ENCODE data around the gene CCR4.
"Not testable (repeated sequence)": the region's sequence is repeated elsewhere in the genome, so short reads cannot be mapped to it uniquely, and the experiment has no call there.

CCR4 gene
- 6.7 to 361 (median 26.8) reads per million in 4 experiments for total RNA-seq

DNA sequence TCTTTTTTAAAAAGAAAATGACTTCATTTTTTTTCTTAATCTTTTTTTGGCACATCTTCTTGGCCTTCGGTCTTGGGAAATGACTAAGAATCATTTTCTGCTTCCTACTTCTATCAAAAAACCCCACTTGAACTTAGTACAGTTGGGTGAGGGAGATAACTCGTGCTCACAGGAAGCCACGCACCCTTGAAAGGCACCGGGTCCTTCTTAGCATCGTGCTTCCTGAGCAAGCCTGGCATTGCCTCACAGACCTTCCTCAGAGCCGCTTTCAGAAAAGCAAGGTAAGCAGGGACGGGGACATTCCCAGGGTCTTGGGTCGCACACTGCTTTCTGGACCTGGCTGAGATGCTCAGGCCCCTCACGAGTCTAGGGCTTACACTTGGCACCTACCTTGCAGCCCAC, at the start of gene CCR4:
TSS of gene CCR4 (plus strand) at position 235 of the 402 bp plus-strand sequence. CDS start 1,779 bp downstream, outside the sequence.
- no peak for DNase-seq

DNA sequence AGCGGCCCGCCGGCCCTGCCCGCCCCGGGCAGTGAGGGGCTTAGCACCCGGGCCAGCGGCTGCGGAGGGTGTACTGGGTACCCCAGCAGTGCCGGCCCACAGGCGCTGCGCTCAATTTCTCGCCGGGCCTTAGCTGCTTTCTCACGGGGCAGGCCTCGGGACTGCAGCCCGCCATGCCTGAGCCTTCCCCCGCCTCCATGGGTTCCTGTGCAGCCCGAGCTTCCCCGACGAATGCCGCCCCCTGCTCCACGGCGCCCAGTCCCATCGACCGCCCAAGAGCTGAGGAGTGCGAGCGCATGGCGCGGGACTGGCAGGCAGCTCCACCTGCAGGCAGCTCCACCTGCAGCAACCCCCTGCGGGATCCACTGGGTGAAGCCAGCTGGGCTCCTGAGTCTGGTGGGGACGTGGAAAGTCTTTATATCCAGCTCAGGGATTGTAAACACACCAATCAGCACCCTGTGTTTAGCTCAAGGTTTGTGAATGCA, 48.5 kb upstream of the CCR4 start:
- DNase-seq, result not testable (repeated sequence)

DNA sequence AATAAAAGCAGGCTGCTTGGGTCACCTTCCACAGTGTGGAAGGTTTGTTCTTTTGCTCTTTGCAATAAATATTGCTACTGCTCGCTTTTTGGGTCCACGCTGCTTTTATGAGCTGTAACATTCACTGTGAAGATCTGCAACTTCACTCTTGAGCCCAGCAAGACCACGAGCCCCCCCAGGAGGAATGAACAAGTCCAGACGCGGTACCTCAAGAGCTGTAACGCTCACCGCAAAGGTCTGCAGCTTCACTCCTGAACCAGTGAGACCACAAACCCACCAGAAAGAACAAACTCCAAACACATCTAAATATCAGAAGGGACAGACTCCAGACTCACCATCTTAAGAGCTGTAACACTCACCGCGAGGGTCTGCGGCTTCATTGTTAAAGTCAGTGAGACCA, 47.5 kb upstream of the CCR4 start:
- DNase-seq, result no peak

DNA sequence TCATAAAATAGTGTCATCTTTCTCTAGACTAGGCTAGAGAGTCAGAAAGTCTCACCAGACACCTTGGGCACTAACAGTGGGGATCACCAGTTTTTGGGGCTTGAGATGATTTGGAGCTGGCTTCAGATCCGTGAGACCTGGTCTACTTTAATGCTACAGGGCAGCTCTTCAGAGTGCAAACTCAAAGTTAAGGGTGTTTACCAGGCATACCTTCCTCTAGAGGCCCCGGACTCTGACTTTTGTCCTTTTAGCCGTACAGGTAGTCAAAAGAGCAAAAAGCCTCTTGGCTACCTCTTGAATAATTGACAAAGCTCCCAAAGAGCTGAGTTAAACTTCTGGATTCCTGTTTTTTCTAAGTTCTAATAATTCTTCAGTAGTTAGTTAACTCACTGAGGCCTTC, 41.4 kb upstream of the CCR4 start:
- DNase-seq, result no peak

DNA sequence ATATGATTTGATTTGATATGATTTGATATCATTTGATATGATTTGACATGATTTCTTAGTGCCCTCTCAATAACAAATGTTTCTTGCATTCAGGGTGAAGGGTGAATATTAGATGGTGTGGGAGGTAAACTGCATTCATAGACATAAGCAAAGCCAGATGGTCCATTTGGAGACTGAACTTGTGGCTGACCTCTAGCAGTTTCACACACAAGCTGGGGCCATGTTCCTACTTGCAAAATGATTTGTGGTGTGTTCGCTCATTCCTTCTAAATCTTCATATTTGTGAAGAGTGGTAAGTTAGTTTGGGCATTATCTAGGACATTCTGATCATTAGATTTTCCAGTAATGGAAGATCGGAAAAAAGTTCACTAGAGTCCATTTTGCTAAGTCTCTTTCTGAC, 40.5 kb upstream of the CCR4 start:
- no peak for DNase-seq

DNA sequence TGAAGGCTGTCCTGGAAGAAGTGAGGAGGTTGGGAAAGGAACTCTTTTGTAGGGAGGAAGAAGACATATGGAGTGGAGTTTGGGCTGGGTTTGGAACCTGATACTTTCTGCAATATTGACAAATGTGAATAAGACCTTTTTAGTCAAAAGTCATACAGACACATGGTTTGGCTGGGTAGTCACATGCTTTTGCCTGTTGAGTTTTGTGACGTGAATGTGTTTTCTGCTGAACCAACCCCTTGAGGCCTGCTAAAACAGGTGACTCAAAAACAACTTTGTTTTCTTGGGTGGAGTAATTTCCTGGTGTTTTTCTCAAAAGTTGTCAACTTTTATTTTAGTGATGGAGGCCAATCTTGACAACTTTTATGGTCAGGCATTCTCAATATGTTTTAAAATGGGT, 39.4 kb upstream of the CCR4 start:
- DNase-seq, result no peak

DNA sequence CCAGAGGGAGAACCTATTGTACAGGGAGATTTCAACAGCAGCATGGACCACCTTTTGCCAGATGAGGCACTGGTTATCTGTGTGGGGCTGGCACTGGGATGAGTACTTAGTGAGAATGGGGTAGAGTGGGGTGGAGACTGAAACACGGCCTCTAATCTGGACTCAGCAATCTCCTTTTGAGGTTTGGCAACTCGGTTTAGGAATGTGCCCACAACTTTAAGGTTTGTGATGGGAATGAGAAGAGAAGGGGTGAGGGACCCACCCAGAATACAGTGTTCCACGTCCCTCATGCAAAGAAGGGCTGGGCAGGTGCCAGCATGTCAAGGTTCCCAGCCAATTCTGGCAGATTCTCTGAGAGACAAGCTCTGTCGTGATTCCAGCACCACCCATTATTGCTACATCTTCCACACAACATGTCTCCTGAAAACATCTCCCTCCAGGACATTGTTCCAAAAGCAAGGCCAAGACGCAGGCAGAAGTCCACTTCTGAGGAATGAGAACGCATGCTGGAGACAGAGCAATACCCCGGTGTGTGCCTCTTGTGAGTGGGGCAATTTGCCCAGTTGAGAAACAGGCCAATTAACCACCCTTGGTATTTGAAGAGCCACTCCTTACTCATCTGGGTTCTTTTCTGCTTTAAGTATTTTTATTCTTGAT, 37.5 kb upstream of the CCR4 start:
- no peak for DNase-seq

DNA sequence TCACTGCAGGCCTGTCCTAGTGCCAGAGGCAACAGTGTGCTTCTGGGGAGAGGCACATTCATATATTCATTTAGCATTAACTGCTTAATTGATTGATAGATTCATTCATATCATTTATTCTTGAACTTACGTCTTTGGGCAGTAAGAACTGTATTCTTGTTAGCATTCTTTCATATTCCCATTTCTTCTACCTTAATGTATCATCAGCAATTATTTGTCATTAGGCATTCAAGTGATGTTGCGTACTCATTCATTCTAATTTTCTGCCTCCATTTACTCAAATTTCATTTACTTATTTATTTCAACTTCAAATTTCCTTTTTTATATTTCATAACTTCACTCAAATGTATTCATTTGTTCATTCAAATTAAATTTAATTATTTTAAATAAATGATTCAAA, 31.5 kb upstream of the CCR4 start:
- DNase-seq, result no peak

DNA sequence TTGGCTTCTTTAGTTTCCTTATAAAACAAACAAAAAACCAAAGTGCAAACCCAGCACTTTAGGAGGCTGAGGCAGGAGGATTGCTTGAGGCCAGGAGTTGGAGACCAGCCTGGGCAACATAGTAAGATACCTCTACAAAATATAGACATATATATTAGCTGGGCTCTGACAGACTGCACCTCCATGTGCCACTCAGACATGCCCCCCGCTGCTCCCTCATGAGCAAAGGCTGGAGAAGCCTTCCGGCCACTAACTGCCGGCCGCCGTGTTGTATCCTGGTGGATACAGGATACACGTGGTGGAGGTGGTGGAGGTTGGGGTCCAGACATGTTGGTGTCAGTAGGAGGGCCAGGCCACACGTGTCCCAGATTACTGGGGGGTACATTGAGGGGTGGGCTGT, 29.4 kb upstream of the CCR4 start:
- DNase-seq, result no peak

DNA sequence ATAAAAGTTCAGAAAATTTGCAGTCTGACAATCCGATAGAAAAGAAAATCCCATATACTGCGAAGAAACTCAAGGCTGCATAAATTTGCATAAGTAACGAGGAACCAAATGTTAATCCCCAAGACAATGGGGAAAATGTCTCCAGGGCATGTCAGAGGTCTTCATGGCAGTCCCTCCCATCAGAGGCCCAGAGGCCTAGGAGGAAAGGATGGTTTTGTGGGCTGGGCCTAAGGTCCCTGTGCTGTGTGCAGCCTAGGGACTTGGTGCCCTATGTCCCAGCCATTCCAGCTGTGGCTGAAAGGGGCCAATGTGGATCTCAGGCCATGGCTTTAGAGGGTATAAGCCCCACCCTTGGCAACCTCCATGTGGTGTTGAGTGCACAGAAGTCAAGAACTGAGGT, 21.3 kb upstream of the CCR4 start:
- DNase-seq, result no peak

DNA sequence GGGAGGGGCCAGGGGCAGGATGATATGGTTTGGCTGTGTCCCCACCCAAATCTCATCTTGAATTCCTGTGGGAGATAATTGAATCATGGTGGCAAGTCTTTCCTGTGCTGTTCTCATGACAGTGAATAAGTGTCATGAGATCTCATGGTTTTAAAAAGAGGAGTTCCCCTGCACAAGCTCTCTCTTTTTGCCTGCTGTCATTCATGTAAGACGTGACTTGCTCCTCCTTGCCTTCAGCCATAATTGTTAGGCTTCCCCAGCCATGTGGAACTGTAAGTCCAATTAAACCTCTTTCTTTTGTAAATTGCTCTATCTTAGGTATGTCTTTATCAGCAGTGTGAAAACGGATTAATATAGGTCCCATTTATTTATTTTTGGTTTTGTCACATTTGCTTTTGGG, 20.2 kb upstream of the CCR4 start:
- not testable (repeated sequence) for DNase-seq

DNA sequence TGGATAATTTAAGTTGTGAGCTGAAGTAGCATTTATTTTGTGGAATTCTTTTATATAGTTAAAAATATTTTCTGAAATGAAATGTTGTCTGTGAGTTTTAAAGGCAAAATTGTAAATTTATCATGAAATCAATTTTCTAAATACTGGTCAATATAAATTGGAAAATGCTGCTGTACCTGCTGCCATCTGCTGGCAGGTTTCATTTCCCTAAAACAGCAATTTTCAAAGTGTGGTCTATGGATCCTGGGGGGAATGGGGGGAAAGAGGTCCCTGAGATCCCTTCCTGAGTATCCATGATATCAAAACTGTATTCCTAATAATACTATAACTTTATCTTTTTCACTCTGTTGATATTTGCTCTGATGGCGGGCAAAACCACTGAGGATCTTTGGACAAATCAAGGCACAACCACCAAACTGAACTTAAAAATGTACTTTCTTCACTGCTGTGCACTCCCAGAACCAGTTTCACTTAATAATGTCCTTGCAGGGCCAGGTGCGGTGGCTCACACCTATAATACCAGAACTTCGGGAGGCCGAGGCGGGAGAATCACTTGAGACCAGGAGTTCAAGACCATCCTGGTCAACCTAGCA, 17.2 kb upstream of the CCR4 start:
- DNase-seq, result no peak

DNA sequence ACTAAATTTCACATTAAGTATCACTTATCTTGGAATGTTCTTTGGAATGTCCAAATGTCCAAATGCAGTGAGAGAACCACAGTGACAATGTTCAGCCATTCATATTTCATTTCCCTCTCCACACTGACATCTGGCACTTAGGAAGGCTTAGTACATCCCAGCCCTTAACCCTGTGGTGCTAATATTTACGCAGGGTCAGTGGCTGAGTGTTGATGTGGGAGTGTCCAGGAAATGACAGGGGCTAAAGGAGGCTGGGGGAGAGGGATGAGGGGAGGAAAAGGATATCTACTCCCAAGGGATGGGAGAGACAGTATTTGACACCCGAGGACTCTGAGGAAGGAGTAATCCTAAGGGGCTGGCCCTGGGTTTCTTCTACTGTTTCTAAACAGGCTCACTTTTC, 14.1 kb upstream of the CCR4 start:
- no peak for DNase-seq

DNA sequence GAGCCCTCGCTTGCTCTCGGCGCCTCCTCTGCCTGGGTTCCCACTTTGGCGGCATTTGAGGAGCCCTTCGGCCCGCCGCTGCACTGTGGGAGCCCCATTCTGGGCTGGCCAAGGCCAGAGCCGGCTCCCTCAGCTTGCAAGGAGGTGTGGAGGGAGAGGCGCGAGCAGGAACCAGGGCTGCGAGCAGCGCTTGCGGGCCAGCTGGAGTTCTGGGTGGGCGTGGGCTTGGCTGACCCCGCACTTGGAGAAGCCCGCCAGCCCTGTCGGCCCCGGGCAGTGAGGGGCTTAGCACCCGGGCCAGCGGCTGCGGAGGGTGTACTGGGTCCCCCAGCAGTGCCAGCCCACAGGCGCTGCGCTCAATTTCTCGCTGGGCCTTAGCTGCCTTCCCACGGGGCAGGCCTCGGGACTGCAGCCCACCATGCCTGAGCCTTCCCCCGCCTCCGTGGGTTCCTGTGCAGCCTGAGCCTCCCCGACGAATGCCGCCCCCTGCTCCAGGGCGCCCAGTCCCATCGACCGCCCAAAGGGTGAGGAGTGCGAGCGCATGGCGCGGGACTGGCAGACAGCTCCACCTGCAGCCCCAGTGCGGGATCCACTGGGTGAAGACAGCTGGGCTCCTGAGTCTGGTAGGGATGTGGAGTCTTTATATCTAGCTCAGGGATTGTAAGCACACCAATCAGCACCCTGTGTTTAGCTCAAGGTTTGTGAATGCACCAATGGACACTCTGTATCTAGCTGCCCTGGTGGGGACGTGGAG, 11.7 kb upstream of the CCR4 start:
- DNase-seq, result not testable (repeated sequence)

DNA sequence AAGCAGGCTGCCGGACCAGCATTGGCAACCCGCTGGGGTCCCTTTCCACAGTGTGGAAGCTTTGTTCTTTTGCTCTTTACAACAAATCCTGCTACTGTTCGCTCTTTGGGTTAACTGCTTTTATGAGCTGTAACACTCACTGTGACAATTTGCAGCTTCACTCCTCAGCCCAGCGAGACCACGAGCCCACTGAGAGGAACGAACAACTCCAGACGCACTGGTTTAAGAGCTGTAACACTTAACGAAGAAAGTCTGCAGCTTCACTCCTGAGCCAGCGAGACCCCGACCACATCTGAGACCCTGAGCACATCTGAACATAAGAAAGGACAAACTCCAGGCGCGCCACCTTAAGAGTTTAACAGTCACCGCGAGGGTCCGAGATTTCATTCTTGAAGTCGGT, 10.7 kb upstream of the CCR4 start:
- DNase-seq, result no peak

DNA sequence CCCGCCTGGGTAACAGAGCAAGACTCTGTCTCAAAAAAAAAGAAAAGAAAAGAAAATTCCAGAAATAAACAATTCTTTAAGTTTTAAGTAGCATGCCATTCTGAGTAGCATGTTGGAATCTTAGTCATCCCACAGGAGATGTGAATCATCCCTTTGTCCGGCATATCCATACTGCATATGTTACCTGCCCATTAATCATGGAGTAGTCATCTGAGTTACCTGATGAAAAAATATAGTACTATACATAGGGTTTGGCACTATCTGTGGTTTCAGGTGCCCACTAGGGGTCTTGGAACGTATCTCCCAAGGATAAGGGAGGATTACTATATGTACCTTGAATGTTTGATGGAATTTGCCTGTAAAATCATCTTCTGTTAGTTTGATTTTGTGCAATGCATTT, 6.3 kb upstream of the CCR4 start:
- no peak for DNase-seq

DNA sequence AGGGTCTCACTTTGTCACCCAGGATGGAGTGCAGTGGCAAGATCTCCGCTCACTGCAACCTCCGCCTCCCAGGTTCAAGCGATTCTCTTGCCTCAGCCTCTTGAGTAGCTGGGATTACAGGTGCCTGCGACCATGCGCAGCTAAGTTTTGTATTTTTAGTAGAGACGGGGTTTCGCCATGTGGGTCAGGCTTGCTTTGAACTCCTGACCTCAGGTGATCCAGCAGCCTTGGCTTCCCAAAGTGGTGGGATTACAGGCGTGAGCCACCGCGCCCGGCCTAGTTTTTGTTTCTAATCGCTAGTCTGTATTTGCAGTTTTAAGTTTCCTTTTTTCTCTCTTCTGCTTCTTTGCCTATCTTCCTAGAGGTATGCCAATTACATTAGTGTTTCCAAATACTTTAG, 5.8 kb upstream of the CCR4 start:
- DNase-seq, result not testable (repeated sequence)

DNA sequence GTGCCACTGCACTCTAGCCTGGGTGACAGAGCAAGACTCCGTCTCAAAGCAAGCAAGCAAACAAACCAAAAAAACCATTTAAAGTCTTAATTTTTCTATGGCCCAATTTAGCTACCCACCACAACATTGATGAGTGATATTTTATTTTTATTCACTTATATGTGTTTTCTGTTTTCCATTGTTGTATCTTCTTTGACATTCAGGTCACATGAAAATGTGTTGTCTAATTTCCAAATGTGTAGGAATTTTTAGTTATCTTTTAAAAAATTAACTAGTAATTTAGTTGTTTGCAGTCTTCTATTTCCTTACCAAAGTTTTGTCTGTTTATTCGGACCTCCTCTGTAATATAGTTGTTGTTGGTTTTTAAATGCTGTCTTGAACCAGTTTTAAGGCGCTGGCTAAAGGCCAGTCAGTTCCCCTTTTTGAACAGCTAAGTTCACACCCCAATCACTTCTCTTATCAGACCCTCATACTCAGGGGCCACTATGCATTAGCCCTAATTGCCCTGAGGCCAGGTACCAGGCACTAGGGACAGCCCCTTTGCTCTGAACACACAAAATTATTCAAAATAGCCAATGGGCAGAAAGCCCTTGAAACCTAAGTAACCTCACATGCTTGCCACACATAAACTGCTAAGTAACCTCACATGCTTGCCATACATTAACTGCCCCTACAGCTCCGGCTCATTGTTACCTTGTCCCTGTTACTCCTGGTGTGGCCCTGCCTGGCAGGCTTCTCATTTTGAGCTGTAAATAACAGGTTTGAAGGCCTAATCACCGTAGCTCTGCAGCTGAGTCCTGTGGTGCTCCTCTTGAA, 4.3 kb upstream of the CCR4 start:
- DNase-seq, result no peak

DNA sequence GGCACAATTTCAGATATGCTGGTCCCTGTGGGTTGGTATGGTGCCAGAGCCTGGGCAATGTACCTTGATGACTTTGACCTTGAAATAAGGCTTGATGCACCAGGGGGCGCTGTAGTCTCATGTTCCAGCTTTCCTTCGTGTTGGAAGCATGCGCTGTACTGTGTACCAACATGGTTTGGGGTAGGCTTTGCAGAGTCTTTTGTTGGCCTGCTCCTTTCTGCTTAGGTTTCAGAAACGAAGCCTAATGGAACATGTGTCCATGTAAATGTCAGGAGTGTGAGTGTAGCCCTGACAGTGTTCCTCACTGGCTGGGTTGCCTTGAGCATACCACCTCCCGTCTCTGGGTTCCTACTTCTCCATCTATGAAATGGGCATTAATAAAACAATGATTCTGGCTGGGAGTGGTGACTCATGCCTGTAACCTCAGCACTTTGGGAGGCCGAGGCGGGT, 3.6 kb upstream of the CCR4 start:
- DNase-seq, result peak; percentile 81

DNA sequence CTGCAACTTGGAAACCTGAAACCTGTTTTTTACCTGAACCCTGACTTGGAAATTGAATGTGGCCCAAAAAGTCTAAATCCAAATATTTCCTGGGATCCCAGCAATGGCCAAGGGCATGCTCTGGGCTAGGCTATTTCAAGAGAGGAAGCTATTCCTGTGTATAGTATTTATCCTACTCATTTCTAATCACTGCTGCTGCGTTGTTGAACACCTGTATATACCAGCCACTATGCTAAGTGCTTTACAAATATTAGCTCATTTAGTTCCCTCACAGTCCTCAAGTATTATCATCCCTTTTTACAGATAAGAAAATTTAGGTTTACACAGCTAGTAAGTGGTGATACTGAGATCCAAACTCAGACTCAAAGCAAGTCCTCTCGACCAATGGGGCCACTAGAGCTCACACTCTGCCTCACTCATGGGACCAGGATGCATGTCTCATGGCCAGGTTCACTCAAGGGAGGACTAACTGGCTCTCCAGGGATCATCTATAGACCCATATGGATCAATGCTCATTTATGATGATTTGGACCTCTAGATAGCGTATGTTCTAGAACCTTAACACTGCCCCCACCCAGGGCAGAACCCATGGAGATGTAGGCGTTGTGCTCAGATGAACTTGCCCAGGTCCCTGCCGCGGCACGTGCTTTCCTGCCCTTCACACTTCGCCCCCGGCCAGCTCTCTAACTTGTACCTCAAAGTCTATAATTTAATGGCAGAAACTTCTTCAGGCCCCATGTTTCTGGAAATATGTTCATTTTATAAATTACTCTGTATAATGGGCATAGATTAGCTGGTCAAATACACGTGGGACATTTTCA, 2.6 kb upstream of the CCR4 start:
- no peak for DNase-seq

DNA sequence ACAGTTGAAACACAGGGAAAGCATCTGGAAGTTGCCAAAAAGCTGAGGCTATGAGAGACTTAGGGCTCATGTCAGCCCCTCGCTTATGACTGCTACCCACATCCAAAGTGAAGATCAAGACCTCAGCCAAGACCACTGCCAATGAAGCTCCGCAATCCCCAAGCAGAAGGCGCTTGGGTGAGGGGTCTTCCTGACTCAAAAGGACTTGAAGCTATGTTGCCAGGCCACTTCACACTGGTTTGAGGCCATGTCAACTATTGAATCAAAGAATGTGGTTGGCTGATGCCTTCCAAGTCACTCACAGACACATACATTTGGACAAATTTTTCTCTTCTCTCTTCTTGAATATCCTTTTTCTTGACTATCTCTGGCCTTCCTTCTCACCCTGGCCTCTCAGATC, 928 bp upstream of the CCR4 start:
- DNase-seq, result no peak
